GM12878 (cell line): ENCODE data around the gene HLX. TPM values are rescaled to one million over a fixed set of nuclear protein-coding genes. Genes with fewer than 3 reads are reported as not detected.

ENCODE experiments used
- ATAC-seq: fragments of 200-7000 bp; cut with Tn5 transposase; 3 replicates; pipeline ENCODE4 v1.9.1; 2020; ENCODE audit warnings: mild to moderate bottlenecking, moderate library complexity
- BruUV-seq: library from RNA; stranded (reverse); fragments of 400-500 nt; replicated peaks from 2 replicates; lab custom pipeline; 2021; lab: Mats Ljungman, UMichigan
- CTCF ChIA-PET: fragments of 300-600 bp; sonication (Branson Sonifier 250); formaldehyde crosslinking; extraction: SDS; loops from one replicate; lab custom pipeline; 2021; ENCODE audit warnings: inconsistent platforms; lab: Yijun Ruan, JAX
- POLR2A ChIA-PET: fragments of 350-600 bp; formaldehyde crosslinking; extraction: SDS; loops from one replicate; lab custom pipeline; 2021; ENCODE audit warnings: inconsistent platforms; lab: Charles Lee
- RAD21 ChIA-PET: fragments of 300-600 bp; sonication (Branson Sonifier 250); formaldehyde crosslinking; loops from one replicate; lab custom pipeline; 2023; ENCODE audit warnings: antibody characterized with exemption; ENCODE audit not compliant: unreplicated experiment; lab: Charles Lee
- SMC1A ChIA-PET: fragments of 300-600 bp; sonication (Branson Sonifier 250); formaldehyde crosslinking; loops from one replicate; lab custom pipeline; 2023; ENCODE audit not compliant: unreplicated experiment, uncharacterized antibody; lab: Charles Lee
- DNase-seq: peaks from one replicate; pipeline ENCODE4 v3.0.0-alpha.2; 2011; ENCODE audit warnings: low read depth, low spot score
- FAIRE-seq: peaks from 3 replicates; lab custom pipeline; 2011; peaks lifted over from hg19 to GRCh38; lab: Jason Lieb, UNC
- H2AFZ ChIP-seq: 2 replicates; pipeline ENCODE4 v1.6.0; 2011; ENCODE audit warnings: low read depth, low read length, control low read depth; ENCODE audit not compliant: control insufficient read depth
- H3K27ac ChIP-seq: 2 replicates; pipeline ENCODE4 v1.5.1; 2011; ENCODE audit warnings: control low read depth; ENCODE audit not compliant: control insufficient read depth, insufficient read depth
- H3K27me3 ChIP-seq, 2 experiments: replicated peaks in 1 of 2; 2 replicates each; pipeline versions ENCODE4 v1.6.0 to v1.6.1; 2011; ENCODE audit warnings: low read length in 1 of 2; ENCODE audit not compliant: control insufficient read depth in 2 of 2, insufficient read depth in 2 of 2
- H3K36me3 ChIP-seq, 2 experiments: 2 replicates each; pipeline ENCODE4 v1.5.1; 2011; ENCODE audit warnings: low read length in 1 of 2; ENCODE audit not compliant: control insufficient read depth in 2 of 2, insufficient read depth in 2 of 2
- H3K4me1 ChIP-seq: 2 replicates; pipeline ENCODE4 v1.6.1; 2011; ENCODE audit warnings: mild to moderate bottlenecking, low read length, moderate library complexity, mixed read lengths; ENCODE audit not compliant: control insufficient read depth, insufficient read depth
- H3K4me2 ChIP-seq: 2 replicates; pipeline ENCODE4 v1.6.0; 2011; ENCODE audit warnings: control low read depth; ENCODE audit not compliant: control insufficient read depth, insufficient read depth
- H3K4me3 ChIP-seq: fragments of 200-600 bp; sonication (generic); 2 replicates; pipeline ENCODE4 v1.5.1; 2016
- H3K79me2 ChIP-seq: 2 replicates; pipeline ENCODE4 v1.6.0; 2011; ENCODE audit warnings: low read length; ENCODE audit not compliant: control insufficient read depth, insufficient read depth
- H3K9ac ChIP-seq: 2 replicates; pipeline ENCODE4 v1.8.0; 2011; ENCODE audit warnings: low read length, control low read depth, mixed read lengths; ENCODE audit not compliant: control insufficient read depth, insufficient read depth
- H3K9me3 ChIP-seq: replicated peaks from 3 replicates; pipeline ENCODE4 v1.5.1; 2011; ENCODE audit warnings: mild to moderate bottlenecking, low read length; ENCODE audit not compliant: control insufficient read depth, insufficient read depth
- H4K20me1 ChIP-seq: 2 replicates; pipeline ENCODE4 v1.6.0; 2011; ENCODE audit not compliant: control insufficient read depth, insufficient read depth
- BMI1 ChIP-seq: fragments of 450-650 bp; IDR thresholded peaks from 2 replicates; pipeline ENCODE4 v1.6.1; 2016; ENCODE audit warnings: mild to moderate bottlenecking, moderate library complexity, borderline replicate concordance
- POLR2AphosphoS2 ChIP-seq: IDR thresholded peaks from 2 replicates; pipeline ENCODE4 v1.6.1; 2011; ENCODE audit warnings: low read depth, mild to moderate bottlenecking, low read length, improper control_type of control experiment, moderate library complexity
- POLR2AphosphoS5 ChIP-seq: IDR thresholded peaks from 2 replicates; pipeline ENCODE4 v1.6.1; 2011; ENCODE audit warnings: mild to moderate bottlenecking, low read length, inconsistent platforms
- RAD51 ChIP-seq: fragments of 450-650 bp; IDR thresholded peaks from 2 replicates; pipeline ENCODE4 v1.6.1; 2016; ENCODE audit warnings: moderate library complexity, mild to moderate bottlenecking, inconsistent platforms
- SIX5 ChIP-seq: IDR thresholded peaks from 2 replicates; pipeline ENCODE4 v1.6.1; 2011; ENCODE audit warnings: mild to moderate bottlenecking, low read depth, low read length, moderate library complexity; ENCODE audit not compliant: severe bottlenecking
- SREBF1 ChIP-seq: IDR thresholded peaks from 2 replicates; pipeline ENCODE4 v1.6.1; 2012; ENCODE audit warnings: mild to moderate bottlenecking, low read length
- WGBS: methylation state at CpG from one replicate; pipeline ENCODE4 v1.1.6; 2016; ENCODE audit warnings: low lambda C conversion rate; ENCODE audit not compliant: insufficient replicate concordance, insufficient coverage; ENCODE audit errors: missing lambda C conversion rate; 5-methylcytosine and 5-hydroxymethylcytosine counted together
- in situ Hi-C: fragments of 300-500 bp; cut with MboI; formaldehyde crosslinking; loops from 9 replicates; pipeline ENCODE4 v1.14.3; 2018; ENCODE audit warnings: mixed read lengths
- intact Hi-C: fragments of 100-400 bp; cut with micrococcal nuclease; formaldehyde crosslinking; loops from one replicate; pipeline ENCODE4 v1.14.2; 2022; ENCODE audit not compliant: unreplicated experiment
- polyA plus RNA-seq, 11 experiments: library from polyadenylated mRNA; depleted of rRNA in 4 of 11; unstranded in 6 of 11; stranded (reverse) in 5 of 11; fragments of >200 nt; fragmentation: Nextera tagmentation in 4 of 11; fragmentation: Illumina TruSeq in 1 of 11; extraction: Ambion mirVana in 4 of 11; extraction: Trizol in 1 of 11; gene quantifications; 1 replicate in 1 of 11; 2 replicates in 10 of 11; pipeline versions ENCODE4 v1.2.1 to v1.2.3, GENCODE V29; 2011 to 2016; ENCODE audit warnings: inconsistent platforms in 2 of 11, missing spikeins in 2 of 11, low read depth in 1 of 11
- total RNA-seq, 4 experiments: library from RNA; depleted of rRNA in 3 of 4; stranded (reverse); fragments of >200 nt in 3 of 4; fragmentation: Illumina TruSeq in 1 of 4; extraction: Trizol in 1 of 4; gene quantifications; 2 replicates each; pipeline versions ENCODE4 v1.2.1 to v1.2.3, GENCODE V29; 2013 to 2021
- TF ChIP-seq, protein P1 (sequence below): fragments of 450-650 bp; IDR thresholded peaks from 2 replicates; pipeline ENCODE4 v1.6.1; 2017; ENCODE audit warnings: mild to moderate bottlenecking
- TF ChIP-seq, protein P2 (sequence below): fragments of 450-650 bp; IDR thresholded peaks from 2 replicates; pipeline ENCODE4 v1.6.1; 2016; ENCODE audit warnings: mild to moderate bottlenecking

HLX gene
- total and polyA plus RNA-seq, 10 of the 15 experiments (the other 5 are each of a cell fraction or from before 2014, with no cell fraction given): 0.11 to 2.3 (median 1.1) TPM

DNA sequence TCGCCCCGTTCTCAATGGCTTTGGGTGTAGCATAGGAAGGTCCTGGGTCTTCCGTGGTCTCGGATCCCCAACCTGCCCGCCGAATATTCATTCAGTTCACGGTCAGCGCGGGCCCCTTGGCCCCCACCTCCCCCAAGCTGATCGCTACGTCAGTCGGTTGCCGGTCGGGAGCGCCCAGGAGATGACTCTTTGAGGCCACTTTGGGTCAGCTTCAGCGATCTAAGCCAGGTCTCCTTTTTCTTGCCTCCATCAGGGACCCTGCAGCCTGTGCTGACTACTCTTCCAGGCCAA, 12.8 kb downstream of the HLX start:
- ATAC-seq (no peak), DNase-seq (no peak)
- POLR2A ChIA-PET: no interaction called here
- Histone ChIP-seq H3K9ac (no peak overlapping the region), H3K4me1 (no peaks in the 10 kb centered on the region), H3K4me3 (no peak overlapping the region), H2AFZ (no peak overlapping the region), H4K20me1 (no peaks in the 10 kb centered on the region), H3K27me3 (peaks cover 14 to 15% of the 10 kb centered on the region in 2 experiments; a peak in 3 of 4 replicates), H3K9me3 (peaks cover 3% of the 10 kb centered on the region; the same call in 1 of the 3 replicates), H3K4me2 (no peak overlapping the region), H3K79me2 (no peaks in the 10 kb centered on the region), H3K36me3 (no peaks in the 10 kb centered on the region)
- SMC1A ChIA-PET: no interaction called here
- intact Hi-C loops: no loop called here
- 31% methylated on average over 16 of the region's 16 CpGs for WGBS
- in situ Hi-C loops: no loop called here
- TF ChIP-seq POLR2AphosphoS5 (no peak), POLR2AphosphoS2 (no peak), SREBF1 (no peak), RAD51 (no peak), SIX5 (no peak), BMI1 (no peak)
- TF ChIP-seq, protein P1, sequence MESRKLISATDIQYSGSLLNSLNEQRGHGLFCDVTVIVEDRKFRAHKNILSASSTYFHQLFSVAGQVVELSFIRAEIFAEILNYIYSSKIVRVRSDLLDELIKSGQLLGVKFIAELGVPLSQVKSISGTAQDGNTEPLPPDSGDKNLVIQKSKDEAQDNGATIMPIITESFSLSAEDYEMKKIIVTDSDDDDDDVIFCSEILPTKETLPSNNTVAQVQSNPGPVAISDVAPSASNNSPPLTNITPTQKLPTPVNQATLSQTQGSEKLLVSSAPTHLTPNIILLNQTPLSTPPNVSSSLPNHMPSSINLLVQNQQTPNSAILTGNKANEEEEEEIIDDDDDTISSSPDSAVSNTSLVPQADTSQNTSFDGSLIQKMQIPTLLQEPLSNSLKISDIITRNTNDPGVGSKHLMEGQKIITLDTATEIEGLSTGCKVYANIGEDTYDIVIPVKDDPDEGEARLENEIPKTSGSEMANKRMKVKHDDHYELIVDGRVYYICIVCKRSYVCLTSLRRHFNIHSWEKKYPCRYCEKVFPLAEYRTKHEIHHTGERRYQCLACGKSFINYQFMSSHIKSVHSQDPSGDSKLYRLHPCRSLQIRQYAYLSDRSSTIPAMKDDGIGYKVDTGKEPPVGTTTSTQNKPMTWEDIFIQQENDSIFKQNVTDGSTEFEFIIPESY: no peak
- TF ChIP-seq, protein P2, sequence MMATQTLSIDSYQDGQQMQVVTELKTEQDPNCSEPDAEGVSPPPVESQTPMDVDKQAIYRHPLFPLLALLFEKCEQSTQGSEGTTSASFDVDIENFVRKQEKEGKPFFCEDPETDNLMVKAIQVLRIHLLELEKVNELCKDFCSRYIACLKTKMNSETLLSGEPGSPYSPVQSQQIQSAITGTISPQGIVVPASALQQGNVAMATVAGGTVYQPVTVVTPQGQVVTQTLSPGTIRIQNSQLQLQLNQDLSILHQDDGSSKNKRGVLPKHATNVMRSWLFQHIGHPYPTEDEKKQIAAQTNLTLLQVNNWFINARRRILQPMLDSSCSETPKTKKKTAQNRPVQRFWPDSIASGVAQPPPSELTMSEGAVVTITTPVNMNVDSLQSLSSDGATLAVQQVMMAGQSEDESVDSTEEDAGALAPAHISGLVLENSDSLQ: no peak
- TF ChIP-seq, all 136 proteins: peak for 0
- RAD21 ChIA-PET: no interaction called here
- CTCF ChIA-PET: no interaction called here
- BruUV-seq: no TSS peak
- no peak for FAIRE-seq
- H3K27ac ChIP-seq: no peak overlapping the region
